Adrenal gland (tissue), 5 donors: ENCODE data around the gene RGPD3.
"Not testable (repeated sequence)": the region's sequence is repeated elsewhere in the genome, so short reads cannot be mapped to it uniquely, and the experiment has no call there.

Source experiments
- POLR2A ChIP-seq, 2 donors: fragments of 450-650 bp; IDR thresholded peaks; one replicate each; pipeline ENCODE4 v1.6.1; 2017; ENCODE audit warnings: antibody characterized with exemption in 2 of 2, mild to moderate bottlenecking in 2 of 2, moderate library complexity in 1 of 2
- TF ChIP-seq, protein P1 (sequence below), 6 experiments: fragments of 450-650 bp in 4 of 6; fragments of 200-600 bp in 2 of 6; sonication (generic) in 1 of 6; IDR thresholded peaks; 1 replicate in 5 of 6; 2 replicates in 1 of 6; pipeline versions ENCODE4 v1.5.1 to v1.8.0; 2016 to 2021; ENCODE audit warnings: antibody characterized with exemption in 6 of 6, mild to moderate bottlenecking in 2 of 6, moderate library complexity in 1 of 6
- donor health status: DM: no; HTN: no; CAD: no.

DNA sequence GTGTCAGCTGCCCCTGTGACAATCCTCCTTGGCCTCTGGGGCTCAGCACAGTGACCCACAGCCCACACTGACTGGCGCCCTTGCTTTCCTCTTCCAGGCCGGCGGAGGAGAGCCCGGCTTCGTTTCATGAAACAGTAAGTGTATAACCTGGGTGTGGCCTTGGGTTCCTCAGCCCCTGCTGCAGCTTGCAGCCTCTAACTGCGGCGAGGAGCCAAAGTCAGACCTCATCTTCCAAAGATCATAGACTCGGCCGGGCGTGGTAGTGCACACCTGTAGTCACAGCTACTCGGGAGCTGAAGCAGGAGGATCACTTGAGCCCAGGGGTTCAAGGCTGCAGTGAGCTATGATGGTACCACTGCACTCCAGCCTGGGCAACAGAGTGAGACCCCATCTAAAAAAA is 36.0 kb upstream of the RGPD3 start:
- TF ChIP-seq, protein P1, sequence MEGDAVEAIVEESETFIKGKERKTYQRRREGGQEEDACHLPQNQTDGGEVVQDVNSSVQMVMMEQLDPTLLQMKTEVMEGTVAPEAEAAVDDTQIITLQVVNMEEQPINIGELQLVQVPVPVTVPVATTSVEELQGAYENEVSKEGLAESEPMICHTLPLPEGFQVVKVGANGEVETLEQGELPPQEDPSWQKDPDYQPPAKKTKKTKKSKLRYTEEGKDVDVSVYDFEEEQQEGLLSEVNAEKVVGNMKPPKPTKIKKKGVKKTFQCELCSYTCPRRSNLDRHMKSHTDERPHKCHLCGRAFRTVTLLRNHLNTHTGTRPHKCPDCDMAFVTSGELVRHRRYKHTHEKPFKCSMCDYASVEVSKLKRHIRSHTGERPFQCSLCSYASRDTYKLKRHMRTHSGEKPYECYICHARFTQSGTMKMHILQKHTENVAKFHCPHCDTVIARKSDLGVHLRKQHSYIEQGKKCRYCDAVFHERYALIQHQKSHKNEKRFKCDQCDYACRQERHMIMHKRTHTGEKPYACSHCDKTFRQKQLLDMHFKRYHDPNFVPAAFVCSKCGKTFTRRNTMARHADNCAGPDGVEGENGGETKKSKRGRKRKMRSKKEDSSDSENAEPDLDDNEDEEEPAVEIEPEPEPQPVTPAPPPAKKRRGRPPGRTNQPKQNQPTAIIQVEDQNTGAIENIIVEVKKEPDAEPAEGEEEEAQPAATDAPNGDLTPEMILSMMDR (IDR thresholded peaks at IDR 0.05): not testable (repeated sequence)
- not testable (repeated sequence) for TF ChIP-seq POLR2A (IDR thresholded peaks at IDR 0.05)
